BJ (cell line): ENCODE results near the gene AASDHPPT. TPM values are rescaled to one million over a fixed set of nuclear protein-coding genes. Genes with fewer than 3 reads are reported as not detected.

Experiments
- CTCF ChIA-PET: fragments of 350-600 bp; formaldehyde crosslinking; extraction: SDS; loops from one replicate; lab custom pipeline; 2021; ENCODE audit warnings: antibody characterized with exemption, inconsistent platforms; lab: Yijun Ruan, JAX
- POLR2A ChIA-PET: fragments of 300-600 bp; sonication (Branson Sonifier 250); formaldehyde crosslinking; extraction: SDS; loops from one replicate; lab custom pipeline; 2021; ENCODE audit warnings: antibody characterized with exemption; lab: Charles Lee
- DNase-seq: peaks from one replicate; pipeline ENCODE4 v3.0.0-alpha.2; 2011; ENCODE audit warnings: low read depth
- H3K27me3 ChIP-seq: 2 replicates; pipeline ENCODE4 v1.6.0; 2011; ENCODE audit warnings: low read length; ENCODE audit not compliant: control insufficient read depth, insufficient read depth
- H3K36me3 ChIP-seq: 2 replicates; pipeline ENCODE4 v1.5.1; 2011; ENCODE audit warnings: low read length; ENCODE audit not compliant: control insufficient read depth, insufficient read depth
- H3K4me3 ChIP-seq: 2 replicates; pipeline ENCODE4 v1.5.1; 2011; ENCODE audit warnings: low read depth, mild to moderate bottlenecking, control low read depth, low read length
- CTCF ChIP-seq: IDR thresholded peaks from 2 replicates; pipeline ENCODE4 v1.5.1; 2011; ENCODE audit warnings: low read depth, mild to moderate bottlenecking, control low read depth, inconsistent platforms, low read length, moderate library complexity; ENCODE audit not compliant: insufficient read depth
- polyA plus RNA-seq: library from polyadenylated mRNA; depleted of rRNA; stranded (reverse); fragments of >200 nt; gene quantifications from 2 replicates; pipeline ENCODE4 v1.2.3, GENCODE V29; 2011

Gene AASDHPPT
- polyA plus RNA-seq, 1 experiment = 30.4 TPM

- Histone ChIP-seq H3K36me3 (peaks cover 2% of the 10 kb centered on the region), H3K27me3 (no peaks in the 10 kb centered on the region), H3K4me3 (no peak overlapping the region)
- POLR2A ChIA-PET = no interaction called here
- no peak for DNase-seq
- CTCF ChIA-PET = no interaction called here
- TF ChIP-seq CTCF = no peak
These were observed 23.9 kb downstream of the AASDHPPT start for GRCh38 chr11:106101370-106101769.

GRCh38 chr11:106101819-106102218, 24.4 kb downstream of the AASDHPPT start:
- CTCF ChIA-PET = no interaction called here
- POLR2A ChIA-PET = no interaction called here
- DNase-seq = no peak
- Histone ChIP-seq H3K36me3 (peaks cover 2% of the 10 kb centered on the region), H3K4me3 (no peak overlapping the region), H3K27me3 (no peaks in the 10 kb centered on the region)
- no peak for TF ChIP-seq CTCF

- H3K27me3 ChIP-seq = no peaks in the 10 kb centered on the region
- ChIA-PET POLR2A (no interaction called here), CTCF (interaction anchor here (0.9 to 1.1 kb wide), 2 partner anchors 19 kb away, joined by 3 read pairs; no protein-coding TSS in a partner anchor)
- no peak overlapping the region for H3K4me3 ChIP-seq
- no peaks in the 10 kb centered on the region for H3K36me3 ChIP-seq
- TF ChIP-seq CTCF = no peak
- no peak for DNase-seq
These were observed 28.5 kb downstream of the AASDHPPT start for GRCh38 chr11:106105986-106106385.

GRCh38 chr11:106121570-106122320, 44.3 kb downstream of the AASDHPPT start:
- no peak for DNase-seq
- no peak overlapping the region for H3K4me3 ChIP-seq
- TF ChIP-seq CTCF = no peak
- no peaks in the 10 kb centered on the region for H3K36me3 ChIP-seq
- H3K27me3 ChIP-seq = no peaks in the 10 kb centered on the region
- ChIA-PET POLR2A (no interaction called here), CTCF (no interaction called here)

- Histone ChIP-seq H3K4me3 (no peak overlapping the region), H3K36me3 (no peaks in the 10 kb centered on the region), H3K27me3 (0 out of 2 replicates have a peak, but pooled peaks cover 2% of the 10 kb centered on the region)
- CTCF ChIA-PET = interaction anchor here (0.9 kb wide), 1 partner anchor 11 kb away, joined by 3 read pairs; no protein-coding TSS in a partner anchor
- DNase-seq = no peak
- TF ChIP-seq CTCF = no peak
- POLR2A ChIA-PET = no interaction called here
These were observed 50.1 kb downstream of the AASDHPPT start for GRCh38 chr11:106127604-106128003.
